Lung (tissue), 12 donors: ENCODE results near the gene STARD13. TPM values are rescaled to one million over a fixed set of nuclear protein-coding genes. Genes with fewer than 3 reads are reported as not detected.
A peak's percentile ranks its signal among the peaks of the same experiment; 100 is the strongest.

ENCODE experiments used
- ATAC-seq: fragments of 200-7000 bp; cut with Tn5 transposase; one replicate; pipeline ENCODE4 v1.9.1; 2020; ENCODE audit warnings: moderate number of reproducible peaks; ENCODE audit not compliant: insufficient read depth, low FRiP score
- DNase-seq, 3 donors: peaks; one replicate each; pipeline ENCODE4 v3.0.0-alpha.2; 2013 to 2017
- H3K27ac ChIP-seq, 2 donors: one replicate each; pipeline ENCODE4 v1.5.1; 2013; ENCODE audit warnings: mild to moderate bottlenecking in 2 of 2, moderate library complexity in 2 of 2, control low read depth in 1 of 2, inconsistent platforms in 1 of 2, low read depth in 1 of 2, low read length in 1 of 2
- H3K27me3 ChIP-seq, 3 donors: one replicate each; pipeline ENCODE4 v1.5.1; 2013; ENCODE audit warnings: low read length in 2 of 3; ENCODE audit not compliant: control insufficient read depth in 3 of 3, insufficient read depth in 3 of 3
- H3K36me3 ChIP-seq, 4 donors: one replicate each; pipeline ENCODE4 v1.5.1; 2013; ENCODE audit warnings: low read length in 4 of 4, mild to moderate bottlenecking in 1 of 4, moderate library complexity in 1 of 4; ENCODE audit not compliant: control insufficient read depth in 4 of 4, insufficient read depth in 4 of 4
- H3K4me1 ChIP-seq, 5 donors: one replicate each; pipeline ENCODE4 v1.5.1; 2013; ENCODE audit warnings: low read length in 5 of 5, mild to moderate bottlenecking in 2 of 5, moderate library complexity in 1 of 5; ENCODE audit not compliant: control insufficient read depth in 5 of 5, insufficient read depth in 5 of 5
- H3K4me3 ChIP-seq: one replicate; pipeline ENCODE4 v1.5.1; 2013; ENCODE audit warnings: mild to moderate bottlenecking, control low read depth, moderate library complexity
- H3K9ac ChIP-seq, 2 donors: one replicate each; pipeline ENCODE4 v1.5.1; 2013; ENCODE audit warnings: low read length in 2 of 2, control low read depth in 1 of 2; ENCODE audit not compliant: insufficient read depth in 1 of 2
- H3K9me3 ChIP-seq, 4 donors: one replicate each; pipeline ENCODE4 v1.5.1; 2013; ENCODE audit warnings: low read length in 3 of 4, mild to moderate bottlenecking in 1 of 4, moderate library complexity in 1 of 4; ENCODE audit not compliant: control insufficient read depth in 4 of 4, insufficient read depth in 3 of 4
- CTCF ChIP-seq: IDR thresholded peaks from 2 replicates; pipeline ENCODE4 v1.5.1; 2012; ENCODE audit warnings: mild to moderate bottlenecking; ENCODE audit errors: control extremely low read depth, extremely low read depth
- WGBS, 2 donors: extraction: QIAGEN DNeasy Blood & Tissue Kit; methylation state at CpG; one replicate each; pipeline ENCODE4 v1.1.7; 2013; 5-methylcytosine and 5-hydroxymethylcytosine counted together
- polyA plus RNA-seq, 2 donors: library from polyadenylated mRNA; stranded (reverse); fragments of 200-250 nt; gene quantifications; one replicate each; pipeline ENCODE4 v1.2.1, GENCODE V29; 2013
- total RNA-seq, 2 donors: library from RNA; depleted of rRNA in 1 of 2; stranded (reverse); fragments of >200 nt in 1 of 2; gene quantifications; one replicate each; pipeline ENCODE4 v1.2.1, GENCODE V29; 2014 to 2021
- donor health status: control.
- donor health status: control.
- donor health status: Bipolar disorder and iron deficiency.
- donor health status: healthy.
- donor health status: DM: yes; HTN: yes; CAD: no.

Gene STARD13
- total and polyA plus RNA-seq, 4 donors = 7.9 to 91.6 (median 29.7) TPM

- TF ChIP-seq CTCF = no peak
- Histone ChIP-seq H3K27ac (peak overlapping the region in 1 of 2 donors; percentile 84), H3K4me3 (no peak overlapping the region), H3K36me3 (peaks cover 0 to 3% (median 0%) of the 10 kb centered on the region in 4 donors), H3K27me3 (no peaks in the 10 kb centered on the region), H3K4me1 (peaks cover 10 to 29% (median 20%) of the 10 kb centered on the region in 5 donors), H3K9ac (no peak overlapping the region), H3K9me3 (no peaks in the 10 kb centered on the region)
- ATAC-seq (no peak), DNase-seq (peak in 2 of 3 donors; percentile 35 to 57)
Observed at GRCh38 chr13:33250609-33251008, 34.9 kb downstream of the STARD13 start.

- no peaks in the 10 kb centered on the region for H3K9me3 ChIP-seq
- H3K36me3 ChIP-seq = peaks cover 0 to 3% (median 0%) of the 10 kb centered on the region in 4 donors
- no peak for DNase-seq
- H3K27ac ChIP-seq = peak overlapping the region; percentile 14 to 84
- H3K4me1 ChIP-seq = peaks cover 10 to 29% (median 20%) of the 10 kb centered on the region in 5 donors
- 83 to 95% methylated on average over 3 of the region's 3 CpGs for WGBS, 2 donors
- no peak overlapping the region for H3K9ac ChIP-seq
- no peak for ATAC-seq
- H3K27me3 ChIP-seq = no peaks in the 10 kb centered on the region
- no peak for TF ChIP-seq CTCF
- no peak overlapping the region for H3K4me3 ChIP-seq
Observed at GRCh38 chr13:33249894-33250293, 35.7 kb downstream of the STARD13 start.

GRCh38 chr13:33249066-33249465 is 36.5 kb downstream of the STARD13 start:
- WGBS, 2 donors = 81 to 90% methylated on average over 6 of the region's 6 CpGs
- Histone ChIP-seq H3K9ac (no peak overlapping the region), H3K27me3 (no peaks in the 10 kb centered on the region), H3K27ac (peak overlapping the region in 1 of 2 donors; percentile 42), H3K4me3 (no peak overlapping the region), H3K4me1 (peaks cover 8 to 33% (median 20%) of the 10 kb centered on the region in 5 donors), H3K36me3 (peaks cover 0 to 3% (median 0%) of the 10 kb centered on the region in 4 donors), H3K9me3 (peaks cover 0 to 3% (median 0%) of the 10 kb centered on the region in 4 donors)
- no peak for TF ChIP-seq CTCF
- DNase-seq = no peak
- no peak for ATAC-seq
